Stomach smooth muscle (tissue), 2 donors: ENCODE data around the gene GTF2I.
"Not testable (repeated sequence)": the region's sequence is repeated elsewhere in the genome, so short reads cannot be mapped to it uniquely, and the experiment has no call there.

Experiments used
- H3K27ac ChIP-seq: one replicate; pipeline ENCODE4 v1.7.0; 2013; ENCODE audit warnings: mild to moderate bottlenecking, low read length, inconsistent platforms
- H3K27me3 ChIP-seq, 2 donors: one replicate each; pipeline ENCODE4 v1.7.0; 2013; ENCODE audit warnings: low read length in 2 of 2; ENCODE audit not compliant: insufficient read depth in 2 of 2, control insufficient read depth in 1 of 2
- H3K36me3 ChIP-seq, 2 donors: one replicate each; pipeline ENCODE4 v1.7.0; 2013; ENCODE audit warnings: low read length in 2 of 2; ENCODE audit not compliant: control insufficient read depth in 2 of 2, insufficient read depth in 2 of 2
- H3K4me1 ChIP-seq: one replicate; pipeline ENCODE4 v1.7.0; 2013; ENCODE audit warnings: low read length; ENCODE audit not compliant: control insufficient read depth, insufficient read depth
- H3K4me3 ChIP-seq, 2 donors: one replicate each; pipeline ENCODE4 v1.7.0; 2013; ENCODE audit warnings: low read length in 2 of 2
- H3K9ac ChIP-seq, 2 donors: one replicate each; pipeline ENCODE4 v1.7.0; 2013; ENCODE audit warnings: low read length in 2 of 2, mild to moderate bottlenecking in 1 of 2
- H3K9me3 ChIP-seq, 2 donors: one replicate each; pipeline ENCODE4 v1.7.0; 2013; ENCODE audit warnings: low read length in 2 of 2; ENCODE audit not compliant: control insufficient read depth in 2 of 2
- donor health status: healthy.
- donor health status: Pancreatic carcinoma.

Gene GTF2I

GRCh38 chr7:74756673-74757072, 99.2 kb downstream of the GTF2I start:
- not testable (repeated sequence) for H3K4me3 ChIP-seq, H3K4me1 ChIP-seq, H3K9me3 ChIP-seq, H3K9ac ChIP-seq, H3K27me3 ChIP-seq, H3K36me3 ChIP-seq, H3K27ac ChIP-seq

GRCh38 chr7:74758268-74758667, 100.8 kb downstream of the GTF2I start:
- not testable (repeated sequence) for H3K4me1 ChIP-seq, H3K4me3 ChIP-seq, H3K9ac ChIP-seq, H3K36me3 ChIP-seq, H3K27me3 ChIP-seq, H3K9me3 ChIP-seq, H3K27ac ChIP-seq

- not testable (repeated sequence) for H3K4me3 ChIP-seq
Observed at GRCh38 chr7:74758982-74759381, 101.5 kb downstream of the GTF2I start.

GRCh38 chr7:74765205-74765918, 107.8 kb downstream of the GTF2I start:
- H3K4me3 ChIP-seq, H3K9ac ChIP-seq, H3K4me1 ChIP-seq, H3K36me3 ChIP-seq, H3K27ac ChIP-seq, H3K9me3 ChIP-seq, H3K27me3 ChIP-seq: not testable (repeated sequence)

More at GRCh38 chr7:74758982-74759381, 101.5 kb downstream of the GTF2I start:
- H3K27ac ChIP-seq, H3K9me3 ChIP-seq, H3K36me3 ChIP-seq, H3K9ac ChIP-seq, H3K4me1 ChIP-seq, H3K27me3 ChIP-seq: not testable (repeated sequence)

- H3K36me3 ChIP-seq, H3K9me3 ChIP-seq, H3K27me3 ChIP-seq, H3K4me3 ChIP-seq, H3K4me1 ChIP-seq, H3K27ac ChIP-seq, H3K9ac ChIP-seq: not testable (repeated sequence)
Observed at GRCh38 chr7:74766509-74766908, 109.0 kb downstream of the GTF2I start.

- not testable (repeated sequence) for H3K27ac ChIP-seq, H3K9me3 ChIP-seq, H3K9ac ChIP-seq, H3K36me3 ChIP-seq, H3K4me3 ChIP-seq, H3K4me1 ChIP-seq, H3K27me3 ChIP-seq
Observed at GRCh38 chr7:74766991-74767390, 109.5 kb downstream of the GTF2I start.

- H3K9ac ChIP-seq, H3K36me3 ChIP-seq, H3K27ac ChIP-seq, H3K9me3 ChIP-seq, H3K4me3 ChIP-seq, H3K4me1 ChIP-seq, H3K27me3 ChIP-seq: not testable (repeated sequence)
Observed at GRCh38 chr7:74770062-74770461, 112.5 kb downstream of the GTF2I start.

GRCh38 chr7:74772093-74772492, 114.6 kb downstream of the GTF2I start:
- H3K27me3 ChIP-seq, H3K4me1 ChIP-seq, H3K36me3 ChIP-seq, H3K9ac ChIP-seq, H3K27ac ChIP-seq, H3K9me3 ChIP-seq, H3K4me3 ChIP-seq: not testable (repeated sequence)

GRCh38 chr7:74773760-74774750, 116.5 kb downstream of the GTF2I start, which contains the start of gene NCF1:
Gene NCF1, plus strand, starts transcription at chr7:74774011. Its CDS starts 21 bp downstream, at chr7:74774032.
- H3K9me3 ChIP-seq, H3K4me3 ChIP-seq, H3K36me3 ChIP-seq, H3K4me1 ChIP-seq, H3K27ac ChIP-seq, H3K27me3 ChIP-seq, H3K9ac ChIP-seq: not testable (repeated sequence)

GRCh38 chr7:74775111-74775510, 117.6 kb downstream of the GTF2I start:
- not testable (repeated sequence) for H3K4me3 ChIP-seq, H3K36me3 ChIP-seq, H3K27me3 ChIP-seq, H3K9me3 ChIP-seq, H3K4me1 ChIP-seq, H3K9ac ChIP-seq, H3K27ac ChIP-seq

- H3K27me3 ChIP-seq, H3K9ac ChIP-seq, H3K27ac ChIP-seq, H3K9me3 ChIP-seq, H3K4me1 ChIP-seq, H3K36me3 ChIP-seq, H3K4me3 ChIP-seq: not testable (repeated sequence)
Observed at GRCh38 chr7:74779053-74779452, 121.5 kb downstream of the GTF2I start.
